Thoracic aorta (tissue), 2 donors: ENCODE results near the gene VAMP3. TPM values are rescaled to one million over a fixed set of nuclear protein-coding genes. Genes with fewer than 3 reads are reported as not detected.

Experiments
- ATAC-seq: fragments of 150-250 bp; one replicate; pipeline ENCODE4 v1.8.0; 2017; ENCODE audit warnings: low read depth; ENCODE audit not compliant: insufficient number of reproducible peaks, low FRiP score
- DNase-seq: peaks from one replicate; pipeline ENCODE4 v3.0.0-alpha.2; 2020; ENCODE audit warnings: low spot score
- H3K27ac ChIP-seq, 2 donors: fragments of 200-600 bp; sonication (generic); 1 replicate in 1 of 2; 2 replicates in 1 of 2; pipeline ENCODE4 v1.5.1; 2016; ENCODE audit warnings: mild to moderate bottlenecking in 2 of 2, moderate library complexity in 2 of 2
- H3K27me3 ChIP-seq: fragments of 200-600 bp; sonication (generic); replicated peaks from 2 replicates; pipeline ENCODE4 v1.6.0; 2016; ENCODE audit warnings: mild to moderate bottlenecking; ENCODE audit not compliant: insufficient read depth
- H3K36me3 ChIP-seq: fragments of 200-600 bp; sonication (generic); one replicate; pipeline ENCODE4 v1.5.1; 2016
- H3K4me1 ChIP-seq, 2 donors: fragments of 200-600 bp; sonication (generic); 1 replicate in 1 of 2; 2 replicates in 1 of 2; pipeline versions ENCODE4 v1.5.1 to v1.6.0; 2016; ENCODE audit warnings: low read depth in 2 of 2, mild to moderate bottlenecking in 1 of 2; ENCODE audit not compliant: control insufficient read depth in 1 of 2
- H3K4me3 ChIP-seq: fragments of 200-600 bp; sonication (generic); 2 replicates; pipeline ENCODE4 v1.5.1; 2016; ENCODE audit warnings: mild to moderate bottlenecking
- H3K9me3 ChIP-seq: fragments of 200-600 bp; sonication (generic); 2 replicates; pipeline ENCODE4 v1.5.1; 2016
- CTCF ChIP-seq: fragments of 200-600 bp; sonication (generic); IDR thresholded peaks from one replicate; pipeline ENCODE4 v1.5.1; 2019; ENCODE audit warnings: antibody characterized with exemption
- total RNA-seq, 2 donors: library from RNA; depleted of rRNA; stranded (reverse); fragments of >200 nt; gene quantifications; one replicate each; pipeline versions ENCODE4 v1.1.0 to v1.2.3, GENCODE V29; 2016

Gene VAMP3
- total RNA-seq, 2 donors from 2014 or later: 87.3 to 102 TPM

GRCh38 chr1:7770669-7770996 lies 463 bp upstream of the VAMP3 start:
- DNase-seq (no peak), ATAC-seq (peak; percentile 53)
- Histone ChIP-seq H3K27ac (peak overlapping the region; percentile 90 to 91), H3K9me3 (no peaks in the 10 kb centered on the region), H3K27me3 (no peaks in the 10 kb centered on the region), H3K4me3 (peak overlapping the region; percentile 94), H3K36me3 (no peaks in the 10 kb centered on the region), H3K4me1 (peaks cover 12 to 23% of the 10 kb centered on the region in 2 donors)
- no peak for TF ChIP-seq CTCF

DNA sequence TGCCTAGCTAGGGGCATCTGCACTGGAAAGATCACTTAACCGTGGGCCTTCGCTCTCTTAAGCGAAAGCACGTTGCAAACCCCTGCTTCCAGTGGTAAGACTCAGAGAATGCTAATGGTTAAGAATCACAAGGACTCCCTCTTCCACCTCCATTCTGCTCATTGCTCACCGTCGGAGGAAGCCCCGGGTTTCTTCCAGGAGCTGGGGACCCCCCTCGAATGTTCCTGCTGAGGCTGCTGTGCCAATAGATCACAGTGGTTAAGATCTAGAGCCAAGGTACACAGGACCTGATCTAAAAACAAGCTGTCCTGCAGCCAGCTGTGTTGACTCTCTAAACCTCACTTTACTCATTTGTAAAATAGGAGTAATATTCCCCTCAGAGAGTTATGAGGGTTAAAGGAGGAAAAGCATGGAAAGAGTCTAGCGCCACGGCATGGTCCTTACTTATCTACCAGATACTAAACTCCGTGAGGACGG lies 765 bp downstream of the VAMP3 start:
- peak overlapping the region; percentile 90 to 91 for H3K27ac ChIP-seq

GRCh38 chr1:7777591-7777990 lies 6.5 kb downstream of the VAMP3 start:
- no peak for TF ChIP-seq CTCF
- H3K36me3 ChIP-seq: peaks cover 25% of the 10 kb centered on the region
- no peaks in the 10 kb centered on the region for H3K27me3 ChIP-seq
- no peak overlapping the region for H3K27ac ChIP-seq
- no peak overlapping the region for H3K4me3 ChIP-seq
- peaks cover 4 to 16% of the 10 kb centered on the region in 2 donors for H3K4me1 ChIP-seq
- H3K9me3 ChIP-seq: no peaks in the 10 kb centered on the region
- ATAC-seq (no peak), DNase-seq (no peak)

More for the DNA sequence above, 765 bp downstream of the VAMP3 start:
- DNase-seq: no peak
- TF ChIP-seq CTCF: no peak
- ATAC-seq: no peak
- peaks cover 12 to 23% of the 10 kb centered on the region in 2 donors for H3K4me1 ChIP-seq
- no peaks in the 10 kb centered on the region for H3K27me3 ChIP-seq
- peaks cover 2% of the 10 kb centered on the region for H3K36me3 ChIP-seq
- H3K9me3 ChIP-seq: no peaks in the 10 kb centered on the region
- peak overlapping the region; percentile 94 for H3K4me3 ChIP-seq

DNA sequence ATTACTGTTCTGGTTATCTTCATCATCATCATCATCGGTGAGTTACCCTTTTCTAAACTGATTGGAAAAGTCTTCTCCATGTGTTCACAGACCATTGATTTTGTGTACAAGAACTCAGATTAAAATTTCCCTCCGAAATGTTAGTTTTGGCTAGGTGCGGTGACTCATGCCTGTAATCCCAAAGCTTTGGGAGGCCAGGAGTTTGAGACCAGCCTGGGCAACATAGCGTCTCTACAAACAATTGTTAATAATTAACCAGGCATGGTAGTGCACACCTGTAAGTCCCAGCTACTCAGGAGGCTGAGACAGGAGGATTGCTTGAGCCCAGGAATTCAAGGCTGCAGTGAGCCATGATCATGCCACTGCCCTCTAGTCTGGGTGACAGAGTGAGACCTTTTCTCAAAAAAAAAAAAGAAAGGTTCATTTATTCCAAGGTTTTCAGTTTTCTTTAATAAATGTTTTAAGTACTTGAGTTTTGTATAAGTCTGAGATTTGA lies 7.1 kb downstream of the VAMP3 start:
- H3K27me3 ChIP-seq: no peaks in the 10 kb centered on the region
- no peak overlapping the region for H3K4me3 ChIP-seq
- H3K36me3 ChIP-seq: peaks cover 25% of the 10 kb centered on the region
- TF ChIP-seq CTCF: no peak
- H3K4me1 ChIP-seq: peaks cover 0 to 16% of the 10 kb centered on the region in 2 donors
- H3K27ac ChIP-seq: no peak overlapping the region
- no peaks in the 10 kb centered on the region for H3K9me3 ChIP-seq
- ATAC-seq (no peak), DNase-seq (no peak)

DNA sequence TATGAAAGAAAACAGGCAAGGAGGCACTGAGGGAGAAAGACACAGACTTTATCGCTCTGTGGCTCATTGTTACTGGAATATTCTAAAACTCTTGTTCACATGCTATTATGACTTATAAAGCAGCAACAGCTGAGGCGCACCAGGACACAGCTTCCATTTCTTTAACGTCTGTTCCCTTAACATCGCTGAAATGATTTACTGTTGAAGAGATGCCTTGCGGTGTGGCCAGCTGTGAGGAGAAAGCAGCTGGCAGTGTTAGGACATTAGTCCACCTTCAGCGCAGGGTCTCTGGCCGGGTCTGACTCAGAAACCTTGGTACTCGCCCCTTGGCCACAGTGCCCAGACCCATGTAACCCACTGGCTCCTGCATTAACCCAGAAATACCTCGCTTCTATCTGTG lies 9.9 kb downstream of the VAMP3 start:
- peaks cover 0 to 24% of the 10 kb centered on the region in 2 donors for H3K4me1 ChIP-seq
- H3K27ac ChIP-seq: no peak overlapping the region
- H3K4me3 ChIP-seq: no peak overlapping the region
- H3K27me3 ChIP-seq: no peaks in the 10 kb centered on the region
- H3K9me3 ChIP-seq: no peaks in the 10 kb centered on the region
- H3K36me3 ChIP-seq: peaks cover 25% of the 10 kb centered on the region
- DNase-seq (no peak), ATAC-seq (no peak)
- TF ChIP-seq CTCF: no peak
